ENCODE results near the gene TDRD6. TPM values are rescaled to one million over a fixed set of nuclear protein-coding genes. Genes with fewer than 3 reads are reported as not detected.

TDRD6 gene
- total RNA-seq, 1 experiment from 2014 or later: 0.02 TPM

- no peak overlapping the region for H3T11ph ChIP-seq (ENCODE audit: low read length)
- no peaks in the 10 kb centered on the region for H4K20me1 ChIP-seq (ENCODE audit: control insufficient read depth, insufficient read depth, insufficient read length)
- no CpG with 5 or more reads among the region's 3 CpGs for WGBS (ENCODE audit: extremely low coverage, insufficient read length, low lambda C conversion rate)
- H3K23ac ChIP-seq (ENCODE audit: insufficient read length, low read depth, low read length): no peak overlapping the region
- H3K14ac ChIP-seq (ENCODE audit: insufficient read depth, low read length): no peak overlapping the region
- no peak overlapping the region for H2BK20ac ChIP-seq (ENCODE audit: low read depth, low read length, poor library complexity, severe bottlenecking)
- H3K4me3 Mint-ChIP-seq: no peak overlapping the region
- no peak for DNase-seq
- no peaks in the 10 kb centered on the region for H3K4me1 Mint-ChIP-seq
- H3K79me2 ChIP-seq (ENCODE audit: insufficient read depth, low read length): no peaks in the 10 kb centered on the region
- no peak overlapping the region for H2BK120ac ChIP-seq (ENCODE audit: low read depth, low read length, poor library complexity, severe bottlenecking)
- no peak overlapping the region for H2BK5ac ChIP-seq (ENCODE audit: insufficient read length, low read length)
- no peak overlapping the region for H2BK15ac ChIP-seq (ENCODE audit: low read depth, low read length)
- H4K5ac ChIP-seq (ENCODE audit: insufficient read length, low read depth, low read length): no peak overlapping the region
- no peaks in the 10 kb centered on the region for H3K23me2 ChIP-seq (ENCODE audit: insufficient read length, low read depth, low read length, poor library complexity, severe bottlenecking)
- H3K9me3 Mint-ChIP-seq: no peaks in the 10 kb centered on the region
- no peak overlapping the region for H3K4ac ChIP-seq (ENCODE audit: low read depth, low read length)
- no peak overlapping the region for H3K9ac ChIP-seq (ENCODE audit: extremely low read depth, insufficient read length, low read length)
- no peak overlapping the region for H4K8ac ChIP-seq (replicated peaks; ENCODE audit: insufficient read length, low read depth, low read length)
- no peaks in the 10 kb centered on the region for H3K27me3 ChIP-seq (ENCODE audit: insufficient read depth, low read length)
- H3K18ac ChIP-seq (ENCODE audit: insufficient read length, low read depth, low read length): no peak overlapping the region
- H3K27ac ChIP-seq (ENCODE audit: insufficient read length, low read depth, low read length): no peak overlapping the region
- H2AFZ ChIP-seq (ENCODE audit: low read length): no peak overlapping the region
- no peaks in the 10 kb centered on the region for H3K9me3 ChIP-seq (ENCODE audit: control insufficient read depth, low read depth, low read length)
- peaks cover 2% of the 10 kb centered on the region; the same call in 1 of the 2 replicates for H3K27me3 Mint-ChIP-seq (ENCODE audit: low read depth)
- H3K56ac ChIP-seq (ENCODE audit: insufficient read length, low read depth, low read length): no peak overlapping the region
- no peak overlapping the region for H4K91ac ChIP-seq (ENCODE audit: insufficient read length, low read depth, low read length)
- no peaks in the 10 kb centered on the region for H3K4me1 ChIP-seq (ENCODE audit: insufficient read depth, low read length)
- H3K4me2 ChIP-seq (ENCODE audit: insufficient read depth, insufficient read length, low read length): no peak overlapping the region
- H2BK12ac ChIP-seq (ENCODE audit: insufficient read length, low read depth, low read length): no peak overlapping the region
- no peak overlapping the region for H2AK5ac ChIP-seq (ENCODE audit: insufficient read length, low read length)
- H3K79me1 ChIP-seq (ENCODE audit: insufficient read depth, low read depth, low read length, poor library complexity, severe bottlenecking): no peaks in the 10 kb centered on the region
- H3K27ac Mint-ChIP-seq: no peak overlapping the region
- TF ChIP-seq CTCF (conservative IDR thresholded peaks at IDR 0.05): no peak
- no peaks in the 10 kb centered on the region for H3K36me3 Mint-ChIP-seq (ENCODE audit: insufficient read depth in 1 of 3, low read depth in 3 of 3)
Measured at GRCh38 chr6:46689657-46690056, 2.0 kb downstream of the TDRD6 start.
